ENCODE results near the gene OR4M1.
"Not testable (repeated sequence)": the region's sequence is repeated elsewhere in the genome, so short reads cannot be mapped to it uniquely, and the experiment has no call there.

The OR4M1 gene

DNA sequence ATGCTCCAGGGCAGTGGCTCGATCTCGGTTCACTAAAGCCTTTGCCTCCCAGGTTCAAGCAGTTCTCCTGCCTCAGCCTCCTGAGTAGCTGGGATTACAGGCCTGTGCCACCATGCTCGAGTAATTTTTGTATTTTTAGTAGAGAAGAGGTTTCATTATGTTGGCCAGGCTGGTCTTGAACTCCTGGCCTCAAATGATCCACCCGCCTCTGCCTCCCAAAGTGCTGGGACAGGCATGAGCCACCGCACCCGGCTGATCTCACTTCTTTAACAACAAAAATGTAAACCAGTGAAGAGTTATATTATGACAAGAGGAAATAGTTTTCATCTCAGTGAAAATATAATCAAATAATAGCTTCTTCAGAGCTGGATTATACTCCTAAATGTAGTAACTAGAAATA lies 14.0 kb downstream of the OR4M1 start:
- H3K27me3 ChIP-seq (ENCODE audit: control insufficient read depth in 1 of 2, insufficient read depth in 1 of 2, low read length in 2 of 2); H4K8ac ChIP-seq (ENCODE audit: low read length); H3K79me1 ChIP-seq (replicated peaks; ENCODE audit: low read length, poor library complexity, severe bottlenecking); H2AK5ac ChIP-seq (ENCODE audit: low read length, severe bottlenecking); DNase-seq; H3K14ac ChIP-seq (ENCODE audit: low read length in 2 of 2); H2BK12ac ChIP-seq (ENCODE audit: low read length in 2 of 2); H3K27ac ChIP-seq (ENCODE audit: low read length, poor library complexity, severe bottlenecking); H3K4me2 ChIP-seq (ENCODE audit: low read length, poor library complexity, severe bottlenecking); H3K4me1 ChIP-seq (ENCODE audit: control insufficient read depth, insufficient read depth, low read depth, low read length); H3K23ac ChIP-seq (ENCODE audit: low read length in 2 of 2); H3K18ac ChIP-seq (ENCODE audit: low read depth in 1 of 2, low read length in 2 of 2); H2BK5ac ChIP-seq (ENCODE audit: low read depth, low read length, poor library complexity, severe bottlenecking); H2AFZ ChIP-seq (ENCODE audit: low read depth, low read length); H2BK15ac ChIP-seq (ENCODE audit: low read depth, poor library complexity, severe bottlenecking); H3K9me3 ChIP-seq (ENCODE audit: control insufficient read depth, low read length); H4K91ac ChIP-seq (ENCODE audit: low read length); H3K4me3 ChIP-seq (ENCODE audit: insufficient read depth in 1 of 2, low read depth in 1 of 2, low read length in 2 of 2); H2BK120ac ChIP-seq (ENCODE audit: low read depth, low read length); H3K4ac ChIP-seq (ENCODE audit: low read depth in 1 of 2, low read length in 2 of 2); H3K36me3 ChIP-seq (ENCODE audit: control insufficient read depth in 1 of 2, insufficient read depth in 2 of 2, low read depth in 1 of 2, low read length in 2 of 2); H3K9ac ChIP-seq (ENCODE audit: low read length): not testable (repeated sequence)
- WGBS: 40% methylated on average over 3 of the region's 6 CpGs

DNA sequence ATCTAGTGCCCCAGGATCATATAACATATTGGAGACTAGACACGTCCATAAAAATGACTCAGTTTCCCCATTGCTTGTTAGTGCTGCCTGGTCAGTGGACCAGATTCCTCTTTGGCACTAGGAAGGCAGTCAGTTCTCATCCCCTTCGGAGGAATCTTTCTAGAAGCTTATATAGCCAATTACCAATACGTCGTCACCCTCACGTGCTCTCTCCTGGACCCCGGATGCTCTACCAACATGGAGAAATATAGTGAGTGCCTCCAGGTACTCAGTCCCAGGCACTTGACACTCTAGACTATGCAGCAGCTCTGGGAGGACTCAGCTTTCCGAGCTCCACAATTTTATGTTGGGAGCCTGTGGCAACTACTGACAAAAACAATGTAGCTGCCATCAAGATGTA lies 14.8 kb downstream of the OR4M1 start:
- not testable (repeated sequence) for H3K4me3 ChIP-seq (ENCODE audit: insufficient read depth in 1 of 2, low read depth in 1 of 2, low read length in 2 of 2); DNase-seq; H2BK12ac ChIP-seq (ENCODE audit: low read length in 2 of 2); H3K9me3 ChIP-seq (ENCODE audit: control insufficient read depth, low read length); H4K91ac ChIP-seq (ENCODE audit: low read length); H3K14ac ChIP-seq (ENCODE audit: low read length in 2 of 2); H3K4me1 ChIP-seq (ENCODE audit: control insufficient read depth, insufficient read depth, low read depth, low read length); H3K79me1 ChIP-seq (replicated peaks; ENCODE audit: low read length, poor library complexity, severe bottlenecking); H3K9ac ChIP-seq (ENCODE audit: low read length); H3K4ac ChIP-seq (ENCODE audit: low read depth in 1 of 2, low read length in 2 of 2); H4K8ac ChIP-seq (ENCODE audit: low read length); H2AK5ac ChIP-seq (ENCODE audit: low read length, severe bottlenecking); H3K27me3 ChIP-seq (ENCODE audit: control insufficient read depth in 1 of 2, insufficient read depth in 1 of 2, low read length in 2 of 2); H3K36me3 ChIP-seq (ENCODE audit: control insufficient read depth in 1 of 2, insufficient read depth in 2 of 2, low read depth in 1 of 2, low read length in 2 of 2); H2BK15ac ChIP-seq (ENCODE audit: low read depth, poor library complexity, severe bottlenecking); H3K18ac ChIP-seq (ENCODE audit: low read depth in 1 of 2, low read length in 2 of 2); H2BK5ac ChIP-seq (ENCODE audit: low read depth, low read length, poor library complexity, severe bottlenecking); H2AFZ ChIP-seq (ENCODE audit: low read depth, low read length); H3K4me2 ChIP-seq (ENCODE audit: low read length, poor library complexity, severe bottlenecking); H2BK120ac ChIP-seq (ENCODE audit: low read depth, low read length); H3K27ac ChIP-seq (ENCODE audit: low read length, poor library complexity, severe bottlenecking); H3K23ac ChIP-seq (ENCODE audit: low read length in 2 of 2)
- WGBS: 54% methylated on average over 7 of the region's 7 CpGs

DNA sequence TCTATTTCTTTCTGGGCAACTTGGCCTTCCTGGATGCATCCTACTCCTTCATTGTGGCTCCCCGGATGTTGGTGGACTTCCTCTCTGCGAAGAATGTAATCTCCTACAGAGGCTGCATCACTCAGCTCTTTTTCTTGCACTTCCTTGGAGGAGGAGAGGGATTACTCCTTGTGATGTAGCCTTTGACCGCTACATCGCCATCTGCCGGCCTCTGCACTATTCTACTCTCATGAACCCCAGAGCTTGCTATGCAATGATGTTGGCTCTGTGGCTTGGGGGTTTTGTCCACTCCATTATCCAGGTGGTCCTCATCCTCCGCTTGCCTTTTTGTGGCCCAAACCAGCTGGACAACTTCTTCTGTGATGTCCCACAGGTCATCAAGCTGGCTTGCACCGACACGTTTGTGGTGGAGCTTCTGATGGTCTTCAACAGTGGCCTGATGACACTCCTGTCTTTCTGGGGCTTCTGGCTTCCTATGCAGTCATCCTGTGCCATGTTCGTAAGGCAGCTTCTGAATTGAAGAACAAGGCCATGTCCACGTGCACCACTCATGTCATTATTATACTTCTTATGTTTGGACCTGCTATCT lies 23.3 kb downstream of the OR4M1 start:
- not testable (repeated sequence) for H2BK15ac ChIP-seq (ENCODE audit: low read depth, poor library complexity, severe bottlenecking)

DNA sequence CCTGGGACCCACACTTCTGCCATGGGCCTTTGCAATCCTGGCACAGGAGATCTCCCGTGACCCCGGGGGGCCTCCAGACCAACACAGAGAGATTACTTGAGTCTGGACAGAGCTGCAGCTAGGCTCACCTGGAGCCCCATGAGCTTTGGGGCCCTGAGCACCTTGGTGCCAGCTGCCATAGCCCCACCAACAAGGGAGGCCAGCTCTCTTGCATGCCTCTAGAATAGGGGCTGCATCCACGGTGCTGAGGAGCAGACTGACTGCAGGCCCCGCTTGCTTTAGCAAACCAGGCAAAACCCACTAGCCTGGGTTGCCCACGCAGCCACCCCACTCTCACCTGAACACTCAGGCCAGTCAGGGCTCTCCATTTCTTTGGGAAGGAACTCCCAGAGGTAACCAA lies 26.6 kb downstream of the OR4M1 start:
- Histone ChIP-seq H3K27me3 (ENCODE audit: control insufficient read depth in 1 of 2, insufficient read depth in 1 of 2, low read length in 2 of 2) (no peaks in the 10 kb centered on the region), H4K91ac (ENCODE audit: low read length) (no peak overlapping the region), H2BK120ac (ENCODE audit: low read depth, low read length) (no peak overlapping the region), H3K18ac (ENCODE audit: low read depth in 1 of 2, low read length in 2 of 2) (no peak overlapping the region), H4K8ac (ENCODE audit: low read length) (no peak overlapping the region), H2AK5ac (ENCODE audit: low read length, severe bottlenecking) (no peak overlapping the region), H2BK15ac (ENCODE audit: low read depth, poor library complexity, severe bottlenecking) (no peak overlapping the region), H2BK5ac (ENCODE audit: low read depth, low read length, poor library complexity, severe bottlenecking) (no peak overlapping the region), H2AFZ (ENCODE audit: low read depth, low read length) (no peak overlapping the region), H3K4me3 (ENCODE audit: insufficient read depth in 1 of 2, low read depth in 1 of 2, low read length in 2 of 2) (no peak overlapping the region), H3K9ac (ENCODE audit: low read length) (no peak overlapping the region), H3K79me1 (replicated peaks; ENCODE audit: low read length, poor library complexity, severe bottlenecking) (no peaks in the 10 kb centered on the region), H3K23ac (ENCODE audit: low read length in 2 of 2) (no peak overlapping the region), H3K14ac (ENCODE audit: low read length in 2 of 2) (no peak overlapping the region), H3K4me2 (ENCODE audit: low read length, poor library complexity, severe bottlenecking) (no peak overlapping the region), H3K9me3 (ENCODE audit: control insufficient read depth, low read length) (no peaks in the 10 kb centered on the region), H3K4ac (ENCODE audit: low read depth in 1 of 2, low read length in 2 of 2) (no peak overlapping the region), H3K27ac (ENCODE audit: low read length, poor library complexity, severe bottlenecking) (no peak overlapping the region), H3K36me3 (ENCODE audit: control insufficient read depth in 1 of 2, insufficient read depth in 2 of 2, low read depth in 1 of 2, low read length in 2 of 2) (no peaks in the 10 kb centered on the region), H3K4me1 (ENCODE audit: control insufficient read depth, insufficient read depth, low read depth, low read length) (no peaks in the 10 kb centered on the region), H2BK12ac (ENCODE audit: low read length in 2 of 2) (no peak overlapping the region)
- no peak for DNase-seq
- WGBS: 67% methylated on average over 5 of the region's 5 CpGs

More for the DNA sequence above, 23.3 kb downstream of the OR4M1 start:
- not testable (repeated sequence) for H3K4me1 ChIP-seq (ENCODE audit: control insufficient read depth, insufficient read depth, low read depth, low read length); H3K9me3 ChIP-seq (ENCODE audit: control insufficient read depth, low read length); H3K23ac ChIP-seq (ENCODE audit: low read length in 2 of 2); H4K8ac ChIP-seq (ENCODE audit: low read length); H3K27me3 ChIP-seq (ENCODE audit: control insufficient read depth in 1 of 2, insufficient read depth in 1 of 2, low read length in 2 of 2); H3K4ac ChIP-seq (ENCODE audit: low read depth in 1 of 2, low read length in 2 of 2); H3K4me2 ChIP-seq (ENCODE audit: low read length, poor library complexity, severe bottlenecking); H3K27ac ChIP-seq (ENCODE audit: low read length, poor library complexity, severe bottlenecking); H2BK120ac ChIP-seq (ENCODE audit: low read depth, low read length); H2BK5ac ChIP-seq (ENCODE audit: low read depth, low read length, poor library complexity, severe bottlenecking); H2AK5ac ChIP-seq (ENCODE audit: low read length, severe bottlenecking); H3K9ac ChIP-seq (ENCODE audit: low read length); H2AFZ ChIP-seq (ENCODE audit: low read depth, low read length); H3K79me1 ChIP-seq (replicated peaks; ENCODE audit: low read length, poor library complexity, severe bottlenecking); H4K91ac ChIP-seq (ENCODE audit: low read length); H2BK12ac ChIP-seq (ENCODE audit: low read length in 2 of 2); H3K14ac ChIP-seq (ENCODE audit: low read length in 2 of 2); H3K36me3 ChIP-seq (ENCODE audit: control insufficient read depth in 1 of 2, insufficient read depth in 2 of 2, low read depth in 1 of 2, low read length in 2 of 2); H3K18ac ChIP-seq (ENCODE audit: low read depth in 1 of 2, low read length in 2 of 2); H3K4me3 ChIP-seq (ENCODE audit: insufficient read depth in 1 of 2, low read depth in 1 of 2, low read length in 2 of 2); DNase-seq
- WGBS: 76% methylated on average over 10 of the region's 10 CpGs
